K562 (cell line): ENCODE data around the gene SOS2.

Source experiments
- EP300 ChIP-seq: IDR thresholded peaks from 2 replicates; pipeline ENCODE4 v1.6.1; 2012; ENCODE audit warnings: low read length, improper control_type of control experiment
- HDAC1 ChIP-seq, 2 experiments: fragments of 450-650 bp; IDR thresholded peaks; 2 replicates each; pipeline ENCODE4 v1.6.1; 2016 to 2017; ENCODE audit warnings: inconsistent platforms in 1 of 2, mild to moderate bottlenecking in 1 of 2, moderate library complexity in 1 of 2
- ILK ChIP-seq: fragments of 450-650 bp; IDR thresholded peaks from 2 replicates; pipeline ENCODE4 v1.6.1; 2016; ENCODE audit warnings: missing genetic modification characterization, low read depth, mild to moderate bottlenecking, missing compliant biosample characterization, moderate library complexity, borderline replicate concordance
- MNT ChIP-seq, 2 experiments: fragments of 450-650 bp; conservative IDR thresholded peaks; 2 replicates each; pipeline ENCODE4 v1.6.1; 2017; ENCODE audit warnings: mild to moderate bottlenecking in 2 of 2, moderate library complexity in 2 of 2
- NFE2L1 ChIP-seq: fragments of 450-650 bp; IDR thresholded peaks from 2 replicates; pipeline ENCODE4 v1.6.1; 2016; ENCODE audit warnings: missing genetic modification characterization, low read depth, mild to moderate bottlenecking, missing compliant biosample characterization, moderate library complexity, borderline replicate concordance
- POLR2AphosphoS5 ChIP-seq: IDR thresholded peaks from 2 replicates; pipeline ENCODE4 v1.6.1; 2011; ENCODE audit warnings: mild to moderate bottlenecking, low read depth, low read length, moderate library complexity; ENCODE audit not compliant: control insufficient read depth, insufficient read depth
- ZNF324 ChIP-seq: fragments of 250-450 bp; sonication (Bioruptor Pico); IDR thresholded peaks from 2 replicates; pipeline ENCODE4 v1.4.0; 2020; ENCODE audit warnings: mild to moderate bottlenecking
- ZNF449 ChIP-seq: fragments of 250-450 bp; sonication (Bioruptor Pico); IDR thresholded peaks from 2 replicates; pipeline ENCODE4 v1.8.0; 2022; ENCODE audit warnings: moderate library complexity, mild to moderate bottlenecking, inconsistent platforms

- TF ChIP-seq POLR2AphosphoS5 (no peak), ILK (tag) (no peak), HDAC1 (IDR thresholded peaks at IDR 0.05) (no peak), ZNF324 (CRISPR knock-in tag) (no peak), MNT (conservative IDR thresholded peaks at IDR 0.05) (no peak), NFE2L1 (no peak), ZNF449 (CRISPR knock-in tag) (no peak), EP300 (no peak)
These were observed 143.8 kb downstream of the SOS2 start for GRCh38 chr14:50087341-50088116.
